IMR-90 (cell line): ENCODE data around the gene OR8B2. TPM values are rescaled to one million over a fixed set of nuclear protein-coding genes. Genes with fewer than 3 reads are reported as not detected.

Source experiments
- ATAC-seq: fragments of 200-7000 bp; cut with Tn5 transposase; 2 replicates; pipeline ENCODE4 v1.9.1; 2020; ENCODE audit warnings: low read depth, mild to moderate bottlenecking, moderate library complexity
- BruUV-seq: library from RNA; stranded (reverse); fragments of 400-500 nt; replicated peaks from 2 replicates; lab custom pipeline; 2021; lab: Mats Ljungman, UMichigan
- CTCF ChIA-PET: fragments of 300-600 bp; formaldehyde crosslinking; extraction: SDS; loops from one replicate; lab custom pipeline; 2021; ENCODE audit warnings: antibody characterized with exemption; lab: Yijun Ruan, JAX
- POLR2A ChIA-PET: fragments of 300-600 bp; sonication (Branson Sonifier 250); formaldehyde crosslinking; loops from one replicate; lab custom pipeline; 2022; ENCODE audit warnings: antibody characterized with exemption; ENCODE audit not compliant: unreplicated experiment; lab: Charles Lee
- DNase-seq: peaks from one replicate; pipeline ENCODE4 v3.0.0; 2013
- H2AFZ ChIP-seq: replicated peaks from 2 replicates; pipeline ENCODE3; 2013; ENCODE audit warnings: low read length, mild to moderate bottlenecking; ENCODE audit not compliant: poor library complexity
- H2AK5ac ChIP-seq: 2 replicates; pipeline ENCODE4 v1.6.1; 2013; ENCODE audit warnings: low read depth, low read length, inconsistent platforms
- H2AK9ac ChIP-seq: replicated peaks from 2 replicates; pipeline ENCODE3; 2013; ENCODE audit warnings: mild to moderate bottlenecking, low read depth, low read length, moderate library complexity; ENCODE audit not compliant: poor library complexity
- H2BK120ac ChIP-seq: 2 replicates; pipeline ENCODE4 v1.6.1; 2013; ENCODE audit warnings: low read depth, low read length, inconsistent platforms
- H2BK15ac ChIP-seq: 3 replicates; pipeline ENCODE4 v1.6.1; 2013; ENCODE audit warnings: low read depth, low read length, inconsistent platforms
- H2BK20ac ChIP-seq: 2 replicates; pipeline ENCODE4 v1.6.1; 2013; ENCODE audit warnings: low read depth, mild to moderate bottlenecking, inconsistent platforms, low read length, moderate library complexity
- H2BK5ac ChIP-seq: 2 replicates; pipeline ENCODE4 v1.6.1; 2013; ENCODE audit warnings: mild to moderate bottlenecking, low read depth, low read length, inconsistent platforms; ENCODE audit not compliant: poor library complexity, severe bottlenecking
- H3K14ac ChIP-seq: replicated peaks from 2 replicates; pipeline ENCODE4 v1.6.1; 2013; ENCODE audit warnings: low read depth, low read length, inconsistent platforms
- H3K18ac ChIP-seq: 2 replicates; pipeline ENCODE4 v1.6.1; 2013; ENCODE audit warnings: low read depth, low read length, control low read depth
- H3K23ac ChIP-seq: 2 replicates; pipeline ENCODE4 v1.6.1; 2013; ENCODE audit warnings: low read depth, low read length, inconsistent platforms
- H3K27ac ChIP-seq: 2 replicates; pipeline ENCODE4 v1.5.1; 2013; ENCODE audit warnings: mild to moderate bottlenecking, control low read depth, low read length; ENCODE audit not compliant: insufficient read depth
- H3K27me3 ChIP-seq: 2 replicates; pipeline ENCODE4 v1.6.1; 2013; ENCODE audit warnings: low read length; ENCODE audit not compliant: control insufficient read depth, insufficient read depth
- H3K36me3 ChIP-seq: 2 replicates; pipeline ENCODE4 v1.6.1; 2013; ENCODE audit warnings: low read length, mixed read lengths; ENCODE audit not compliant: control insufficient read depth, insufficient read depth
- H3K4ac ChIP-seq: 2 replicates; pipeline ENCODE4 v1.6.1; 2013; ENCODE audit warnings: low read depth, low read length, inconsistent platforms
- H3K4me1 ChIP-seq: 2 replicates; pipeline ENCODE4 v1.6.1; 2013; ENCODE audit warnings: low read length, mixed read lengths; ENCODE audit not compliant: control insufficient read depth, insufficient read depth
- H3K4me2 ChIP-seq: 2 replicates; pipeline ENCODE4 v1.6.1; 2013; ENCODE audit warnings: low read depth, mild to moderate bottlenecking, control low read depth, low read length, moderate library complexity
- H3K4me3 ChIP-seq: 2 replicates; pipeline ENCODE4 v1.5.1; 2013; ENCODE audit warnings: low read depth, mild to moderate bottlenecking, control low read depth, low read length, moderate library complexity; ENCODE audit not compliant: insufficient read depth
- H3K56ac ChIP-seq: 2 replicates; pipeline ENCODE4 v1.6.1; 2013; ENCODE audit warnings: low read length, inconsistent platforms; ENCODE audit not compliant: insufficient read depth; ENCODE audit errors: extremely low read depth
- H3K79me1 ChIP-seq, 2 experiments: 2 replicates each; pipeline ENCODE4 v1.6.1; 2013; ENCODE audit warnings: low read length in 2 of 2, inconsistent platforms in 1 of 2, low read depth in 1 of 2
- H3K9ac ChIP-seq: 2 replicates; pipeline ENCODE4 v1.6.1; 2013; ENCODE audit warnings: low read depth, low read length, control low read depth
- H3K9me1 ChIP-seq: 2 replicates; pipeline ENCODE4 v1.6.1; 2013; ENCODE audit warnings: low read length, inconsistent platforms; ENCODE audit not compliant: insufficient read depth
- H3K9me3 ChIP-seq: 2 replicates; pipeline ENCODE4 v1.6.1; 2013; ENCODE audit warnings: low read length; ENCODE audit not compliant: control insufficient read depth, insufficient read depth
- H4K20me1 ChIP-seq: 2 replicates; pipeline ENCODE4 v1.6.1; 2013; ENCODE audit warnings: low read length, inconsistent platforms; ENCODE audit not compliant: insufficient read depth
- H4K5ac ChIP-seq: 2 replicates; pipeline ENCODE4 v1.6.1; 2013; ENCODE audit warnings: mild to moderate bottlenecking, low read depth, low read length, control low read depth
- H4K8ac ChIP-seq, 2 experiments: 2 replicates each; pipeline ENCODE4 v1.6.1; 2013; ENCODE audit warnings: low read depth in 2 of 2, low read length in 2 of 2, control low read depth in 1 of 2, inconsistent platforms in 1 of 2
- H4K91ac ChIP-seq: 2 replicates; pipeline ENCODE4 v1.6.1; 2013; ENCODE audit warnings: low read depth, low read length, inconsistent platforms; ENCODE audit not compliant: insufficient read depth
- CEBPB ChIP-seq: IDR thresholded peaks from 2 replicates; pipeline ENCODE4 v1.6.1; 2012; ENCODE audit warnings: low read depth, low read length, improper control_type of control experiment
- CHD1 ChIP-seq: IDR thresholded peaks from 2 replicates; pipeline ENCODE4 v1.6.1; 2012; ENCODE audit warnings: low read depth, low read length, improper control_type of control experiment
- CTCF ChIP-seq: conservative IDR thresholded peaks from 2 replicates; pipeline ENCODE4 v1.5.1; 2012; ENCODE audit warnings: mild to moderate bottlenecking, low read depth, low read length, improper control_type of control experiment
- ELK1 ChIP-seq: fragments of 150-350 bp; IDR thresholded peaks from 2 replicates; pipeline ENCODE4 v1.6.1; 2016; ENCODE audit warnings: low read depth, mild to moderate bottlenecking, low read length, moderate library complexity, borderline replicate concordance
- FOS ChIP-seq: fragments of 150-350 bp; IDR thresholded peaks from 2 replicates; pipeline ENCODE4 v1.6.1; 2016; ENCODE audit warnings: low read depth, low read length
- MAFK ChIP-seq: IDR thresholded peaks from 2 replicates; pipeline ENCODE4 v1.6.1; 2012; ENCODE audit warnings: low read depth, low read length, improper control_type of control experiment
- MAZ ChIP-seq: IDR thresholded peaks from 2 replicates; pipeline ENCODE4 v1.6.1; 2012; ENCODE audit warnings: low read depth, mild to moderate bottlenecking, low read length, improper control_type of control experiment, moderate library complexity, borderline replicate concordance
- RFX5 ChIP-seq: IDR thresholded peaks from 2 replicates; pipeline ENCODE4 v1.8.0; 2012; ENCODE audit warnings: low read depth, mild to moderate bottlenecking, low read length, moderate library complexity
- SMC3 ChIP-seq: fragments of 150-350 bp; IDR thresholded peaks from 2 replicates; pipeline ENCODE4 v1.6.1; 2016; ENCODE audit warnings: low read depth, mild to moderate bottlenecking, antibody characterized with exemption, low read length, moderate library complexity
- USF2 ChIP-seq: fragments of 150-350 bp; IDR thresholded peaks from 2 replicates; pipeline ENCODE4 v1.6.1; 2017; ENCODE audit warnings: mild to moderate bottlenecking, antibody characterized with exemption, low read length, low read depth
- WGBS, 2 experiments: methylation state at CpG; one replicate each; pipeline versions ENCODE4 v1.1.5 to v1.1.7; 2013; ENCODE audit warnings: missing lambda C conversion rate in 2 of 2; ENCODE audit not compliant: insufficient read length in 1 of 2; ENCODE audit errors: extremely low coverage in 2 of 2; 5-methylcytosine and 5-hydroxymethylcytosine counted together
- dilution Hi-C: fragments of 300-500 bp; cut with HindIII; formaldehyde crosslinking; loops from one replicate; pipeline ENCODE4 v1.14.3; 2018; ENCODE audit warnings: low sequenced_read_pairs; ENCODE audit not compliant: unreplicated experiment
- in situ Hi-C: fragments of 300-500 bp; cut with MboI; formaldehyde crosslinking; loops from 3 replicates; pipeline ENCODE4 v1.14.3; 2019; ENCODE audit warnings: low sequenced_read_pairs, inconsistent platforms, mixed read lengths
- intact Hi-C: fragments of 100-400 bp; cut with micrococcal nuclease; formaldehyde crosslinking; loops from 2 replicates; pipeline ENCODE4 v1.10.0; 2022
- polyA plus RNA-seq, 3 experiments: library from polyadenylated mRNA; depleted of rRNA; stranded (reverse); fragments of >200 nt; gene quantifications; 2 replicates each; pipeline ENCODE4 v1.2.3, GENCODE V29; 2012; ENCODE audit warnings: low replicate concordance in 1 of 3
- total RNA-seq: library from RNA; depleted of rRNA; stranded (reverse); fragments of >200 nt; gene quantifications from 2 replicates; pipeline ENCODE4 v1.2.3, GENCODE V29; 2012

The OR8B2 gene
- total and polyA plus RNA-seq, 2 of the 4 experiments (the other 2 are of a cell fraction), result not detected

GRCh38 chr11:124421043-124421442, 36.7 kb upstream of the OR8B2 start:
- H2BK20ac ChIP-seq, result no peak overlapping the region
- H2AK5ac ChIP-seq, result no peak overlapping the region
- intact Hi-C loops, result no loop called here
- H3K9me1 ChIP-seq, result no peaks in the 10 kb centered on the region
- H3K23ac ChIP-seq, result no peak overlapping the region
- no CpG with 5 or more reads among the region's 4 CpGs for WGBS, 2 experiments
- no peak overlapping the region for H4K8ac ChIP-seq
- H3K27me3 ChIP-seq, result peaks cover 6% of the 10 kb centered on the region
- in situ Hi-C loops, result loop anchor here (25.0 kb wide), 1 partner anchor 391 kb away; the partner anchor contains the start of gene MSANTD2
- H2BK5ac ChIP-seq, result no peak overlapping the region
- no peak overlapping the region for H2BK120ac ChIP-seq
- H3K56ac ChIP-seq, result no peak overlapping the region
- no peak overlapping the region for H4K91ac ChIP-seq
- no peaks in the 10 kb centered on the region for H3K4me1 ChIP-seq
- no peaks in the 10 kb centered on the region for H3K9me3 ChIP-seq
- H3K4ac ChIP-seq, result no peak overlapping the region
- dilution Hi-C loops, result no loop called here
- no peak overlapping the region for H3K18ac ChIP-seq
- H4K5ac ChIP-seq, result no peak overlapping the region
- TF ChIP-seq FOS, result no peak
- TF ChIP-seq CHD1, result no peak
- no peak for TF ChIP-seq CEBPB
- TF ChIP-seq CTCF, result no peak
- no peak for TF ChIP-seq USF2
- no peak for TF ChIP-seq SMC3
- no peak for TF ChIP-seq MAFK
- no peak for TF ChIP-seq MAZ
- no peak for TF ChIP-seq ELK1
- TF ChIP-seq RFX5, result no peak
- no peak overlapping the region for H3K9ac ChIP-seq
- ATAC-seq (no peak), DNase-seq (no peak)
- H3K27ac ChIP-seq, result no peak overlapping the region
- BruUV-seq, result no TSS peak
- no peak overlapping the region for H3K4me2 ChIP-seq
- no peak overlapping the region for H2BK15ac ChIP-seq
- ChIA-PET POLR2A (no interaction called here), CTCF (no interaction called here)
- no peak overlapping the region for H2AFZ ChIP-seq
- H3K14ac ChIP-seq, result no peak overlapping the region
- no peaks in the 10 kb centered on the region for H4K20me1 ChIP-seq
- H3K4me3 ChIP-seq, result no peak overlapping the region
- no peak overlapping the region for H2AK9ac ChIP-seq
- H3K79me1 ChIP-seq, result no peaks in the 10 kb centered on the region
- H3K36me3 ChIP-seq, result no peaks in the 10 kb centered on the region
